GM12892 (cell line): ENCODE results near the gene CNDP1.

Experiments
- POLR2A ChIP-seq: IDR thresholded peaks from 2 replicates; pipeline ENCODE4 v1.6.1; 2011; ENCODE audit warnings: low read depth, low read length, control low read depth
- POLR2AphosphoS5 ChIP-seq: IDR thresholded peaks from 2 replicates; pipeline ENCODE4 v1.6.1; 2011; ENCODE audit warnings: low read depth, low read length, control low read depth

DNA sequence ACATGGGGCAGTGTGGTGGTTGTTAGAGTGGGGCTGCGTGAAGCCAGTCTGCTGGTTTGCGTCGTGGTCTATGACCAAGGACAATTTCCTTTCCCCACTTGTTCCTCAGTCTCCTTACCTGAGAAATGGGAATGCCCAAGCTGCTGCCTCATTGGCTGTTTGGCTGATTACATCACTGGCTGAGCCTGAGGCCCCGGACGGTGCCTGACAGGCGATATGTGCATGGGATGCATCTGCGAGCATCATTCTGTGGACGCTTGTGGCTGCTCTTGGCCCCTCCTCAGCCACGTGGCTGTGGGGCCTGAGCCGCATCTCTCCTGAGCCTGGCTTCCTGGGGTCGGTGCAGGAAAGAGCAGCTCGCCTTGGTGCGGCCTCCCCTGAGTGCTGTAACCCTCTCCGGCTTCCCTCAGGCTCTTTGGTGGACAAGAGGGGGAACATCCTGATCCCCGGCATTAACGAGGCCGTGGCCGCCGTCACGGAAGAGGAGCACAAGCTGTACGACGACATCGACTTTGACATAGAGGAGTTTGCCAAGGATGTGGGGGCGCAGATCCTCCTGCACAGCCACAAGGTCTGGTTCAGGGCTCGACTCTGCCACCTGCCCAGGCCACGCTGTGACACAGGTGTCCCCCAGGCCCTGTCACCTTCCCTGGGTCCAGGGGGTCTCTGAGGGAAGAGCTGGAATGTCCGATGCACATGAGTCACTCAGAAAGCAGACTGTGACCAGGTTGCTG lies 21.0 kb upstream of the CNDP1 start:
- TF ChIP-seq POLR2A (no peak), POLR2AphosphoS5 (no peak)
